A549 treated with AZD9567 at 1 μM for 4 hours (cell line): ENCODE results near the gene NCOA6. TPM values are rescaled to one million over a fixed set of nuclear protein-coding genes. Genes with fewer than 3 reads are reported as not detected.

ENCODE experiments used
- total RNA-seq: library from RNA; stranded (reverse); fragments of 200-300 nt; extraction: Qiagen RNA extraction; gene quantifications from 5 replicates; pipeline ENCODE4 v1.2.3, GENCODE V29; 2022; ENCODE audit not compliant: insufficient read depth

NCOA6 gene
- total RNA-seq = 15.5 to 28.9 TPM (median 16.9 TPM) in 5 replicates

DNA sequence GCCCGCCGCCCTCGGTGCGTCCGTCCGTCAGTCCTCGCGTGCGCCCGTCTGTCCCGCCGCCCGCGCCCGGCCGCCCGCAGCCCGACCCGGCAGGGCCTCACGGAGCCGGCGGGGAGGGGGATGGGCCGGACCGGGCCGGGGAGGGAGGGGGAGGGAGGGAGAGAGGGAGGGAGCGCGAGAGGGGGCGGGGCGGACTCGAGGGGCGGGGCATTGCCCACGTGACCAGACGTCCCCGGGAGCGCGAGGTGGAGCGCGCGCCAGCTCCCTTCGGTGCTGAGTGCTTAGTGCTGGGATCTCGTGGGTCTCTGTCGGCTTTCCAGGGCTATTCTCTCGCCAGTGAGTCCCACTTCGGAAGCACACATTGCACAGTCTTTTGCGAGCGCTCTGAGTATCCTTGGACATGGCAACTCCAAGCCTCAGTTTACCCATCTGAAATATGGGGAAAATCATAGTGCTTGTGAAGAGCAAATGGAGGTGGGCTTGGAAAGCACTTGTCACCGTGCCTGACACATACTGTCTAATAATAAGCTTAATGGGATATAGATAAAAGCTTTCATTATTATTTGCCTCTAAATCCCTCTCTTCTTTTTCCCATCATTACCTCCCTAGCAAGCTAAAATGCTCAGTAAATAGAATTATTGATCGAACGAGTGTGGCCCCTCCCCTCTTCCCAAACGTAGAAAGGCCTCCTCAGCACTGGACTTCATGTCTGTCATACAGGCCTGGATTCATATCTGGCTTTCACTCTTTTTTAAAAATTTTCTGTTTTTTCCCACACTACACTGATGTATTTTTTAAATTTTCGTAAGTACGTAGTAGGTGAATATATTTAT, at the start of gene NCOA6:
Gene NCOA6, minus strand, starts transcription at position 122 of the 833 bp plus-strand sequence. CDS start 43,296 bp downstream, outside the sequence.

DNA sequence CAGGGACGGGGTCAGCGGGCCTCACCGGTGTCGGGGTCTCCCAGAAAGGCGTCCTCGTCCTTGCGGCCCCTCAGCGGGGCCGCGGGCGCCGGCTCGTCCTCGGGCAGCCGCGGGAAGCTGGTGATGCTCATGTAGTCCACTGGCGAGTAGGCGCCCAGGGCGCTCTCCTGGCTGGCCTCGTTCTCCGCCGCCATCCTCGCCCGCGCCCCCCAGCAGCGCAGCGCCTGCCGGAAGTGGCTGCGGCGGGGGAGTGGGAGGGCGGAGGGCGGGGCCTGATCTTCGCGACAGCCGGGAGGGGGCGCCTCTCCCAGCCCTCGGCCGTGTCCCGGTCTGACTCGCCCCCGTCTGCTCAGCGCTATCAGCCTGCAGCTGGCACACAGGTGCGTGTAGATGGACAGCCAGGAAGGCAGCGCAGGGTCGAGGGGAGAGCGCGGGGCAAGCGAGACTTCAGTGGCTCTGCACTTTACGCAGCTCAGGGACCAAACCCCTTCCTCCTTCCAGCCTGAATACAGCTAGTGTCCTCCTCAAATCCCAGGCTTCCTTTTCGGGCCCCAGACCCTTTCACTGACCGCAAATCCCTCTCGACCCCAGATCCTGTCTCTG, 47.3 kb upstream of the NCOA6 start, which contains the start of gene GGT7:
Gene GGT7, minus strand, starts transcription at position 235 of the 603 bp plus-strand sequence. Its CDS starts 41 bp downstream, at position 194.

DNA sequence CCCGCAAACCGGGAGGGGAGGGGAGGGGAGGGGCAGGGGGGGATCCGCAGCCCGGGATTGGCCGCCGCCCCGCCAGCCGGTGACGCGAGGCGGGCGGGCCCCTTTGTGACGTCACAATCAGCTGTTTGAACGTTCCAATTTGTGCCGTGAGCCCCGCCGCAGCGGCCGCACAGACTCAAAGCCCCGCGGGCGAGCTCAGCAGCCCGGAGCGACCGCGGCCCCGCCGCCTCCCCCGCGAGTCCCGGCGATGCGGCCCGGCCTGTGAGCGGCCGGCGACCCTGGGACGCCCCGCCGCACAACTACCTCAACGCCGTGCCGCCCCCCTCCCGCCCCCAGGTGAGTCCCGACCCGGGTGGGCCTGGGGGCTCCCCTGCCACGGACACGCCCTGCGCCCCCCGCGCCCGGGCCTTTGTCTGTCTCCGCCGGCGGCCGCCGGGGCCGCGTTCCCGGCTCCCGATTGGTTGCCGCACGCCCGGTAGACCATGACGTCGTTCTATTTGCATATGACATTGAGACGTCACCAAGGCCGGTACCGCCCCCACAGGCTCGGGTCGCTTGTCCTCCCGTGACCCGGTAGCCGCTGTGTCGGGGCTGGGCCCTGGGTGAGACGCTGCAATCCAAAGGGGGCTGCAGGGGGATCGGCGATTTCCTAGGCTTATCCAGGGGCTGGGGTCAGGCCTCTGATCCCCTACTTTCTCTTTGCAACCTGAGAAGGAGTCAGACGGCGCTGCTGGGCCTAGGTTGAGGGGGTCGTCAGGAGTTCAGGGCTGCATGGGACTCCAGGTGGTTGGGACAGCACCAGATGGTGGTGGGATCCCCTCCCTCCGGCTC, 121.1 kb downstream of the NCOA6 start, which contains the start of gene TP53INP2:
Gene TP53INP2, plus strand, starts transcription at position 168 of the 831 bp plus-strand sequence. CDS start 4,396 bp downstream, outside the sequence.

DNA sequence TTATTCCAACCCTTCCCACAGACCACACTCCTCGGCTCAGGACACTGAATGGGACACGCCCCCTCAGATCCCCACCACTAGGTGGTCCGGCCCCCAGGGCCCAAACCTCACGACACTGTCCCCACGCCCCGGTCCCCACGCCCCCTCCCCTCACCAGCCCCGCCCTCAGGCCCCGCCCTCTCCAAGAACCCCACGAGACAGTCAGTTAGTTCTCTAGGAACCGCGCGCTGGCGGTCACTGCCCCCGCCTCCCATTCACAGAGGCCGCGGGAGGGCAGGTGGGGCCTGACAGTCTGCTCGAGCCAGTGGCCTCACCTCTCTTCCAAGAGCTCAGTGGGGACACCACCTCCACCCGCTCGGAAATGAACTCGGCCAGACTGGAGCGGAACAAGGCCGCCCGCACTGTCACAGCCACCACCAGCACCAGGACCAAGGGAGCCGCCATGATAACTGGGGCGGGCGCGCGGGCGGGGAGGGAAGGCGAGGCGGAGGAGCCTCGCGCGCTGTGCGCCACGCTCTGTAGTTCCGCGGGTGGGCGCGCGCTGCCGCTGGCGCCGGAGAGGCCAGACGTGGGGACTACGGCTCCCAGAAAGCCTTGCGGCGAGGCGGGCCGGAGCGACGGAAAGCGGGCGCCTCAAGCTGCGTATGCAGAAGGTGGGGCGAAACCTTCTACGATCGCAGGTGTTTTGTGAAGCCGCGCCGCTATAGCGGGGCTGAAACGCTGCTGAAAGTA, 148.6 kb downstream of the NCOA6 start, which contains the start of gene PIGU:
Gene PIGU, minus strand, starts transcription at position 451 of the 732 bp plus-strand sequence. Its CDS starts 7 bp downstream, at position 444.

Other genes starting within 250 kb of the NCOA6 start
- gene PIGU, start 148.6 kb downstream of the NCOA6 start, total RNA-seq = 28.6 to 29.9 TPM (median 29.3 TPM) in 5 replicates
- gene TP53INP2, start 121.3 kb downstream of the NCOA6 start, total RNA-seq = 6.0 to 8.9 TPM (median 8.0 TPM) in 5 replicates
- gene GGT7, start 47.2 kb upstream of the NCOA6 start, total RNA-seq = 4.5 to 8.4 TPM (median 7.4 TPM) in 5 replicates
- 7.4 to 10.8 TPM (median 10.6 TPM) in 5 replicates for gene ACSS2, start 51.0 kb upstream of the NCOA6 start, total RNA-seq
- gene GSS, start 130.2 kb upstream of the NCOA6 start, total RNA-seq = 55.7 to 62.6 TPM (median 56.5 TPM) in 5 replicates
- 0.04 to 0.16 TPM (median 0.09 TPM) in 4 of 5 replicates, not detected in the other for gene MYH7B, start 130.2 kb upstream of the NCOA6 start, total RNA-seq